GM12873 (cell line): ENCODE measurements around the gene RHOT1.

ENCODE experiments used
- TF ChIP-seq, protein P1 (sequence below): IDR thresholded peaks from 2 replicates; pipeline ENCODE4 v1.5.1; 2012; ENCODE audit warnings: low read depth, mild to moderate bottlenecking, moderate library complexity, low read length, control low read depth; ENCODE audit not compliant: insufficient read depth; ENCODE audit errors: missing control alignments

The RHOT1 gene

GRCh38 chr17:32150358-32150757 lies 8.1 kb downstream of the RHOT1 start:
- TF ChIP-seq, protein P1, sequence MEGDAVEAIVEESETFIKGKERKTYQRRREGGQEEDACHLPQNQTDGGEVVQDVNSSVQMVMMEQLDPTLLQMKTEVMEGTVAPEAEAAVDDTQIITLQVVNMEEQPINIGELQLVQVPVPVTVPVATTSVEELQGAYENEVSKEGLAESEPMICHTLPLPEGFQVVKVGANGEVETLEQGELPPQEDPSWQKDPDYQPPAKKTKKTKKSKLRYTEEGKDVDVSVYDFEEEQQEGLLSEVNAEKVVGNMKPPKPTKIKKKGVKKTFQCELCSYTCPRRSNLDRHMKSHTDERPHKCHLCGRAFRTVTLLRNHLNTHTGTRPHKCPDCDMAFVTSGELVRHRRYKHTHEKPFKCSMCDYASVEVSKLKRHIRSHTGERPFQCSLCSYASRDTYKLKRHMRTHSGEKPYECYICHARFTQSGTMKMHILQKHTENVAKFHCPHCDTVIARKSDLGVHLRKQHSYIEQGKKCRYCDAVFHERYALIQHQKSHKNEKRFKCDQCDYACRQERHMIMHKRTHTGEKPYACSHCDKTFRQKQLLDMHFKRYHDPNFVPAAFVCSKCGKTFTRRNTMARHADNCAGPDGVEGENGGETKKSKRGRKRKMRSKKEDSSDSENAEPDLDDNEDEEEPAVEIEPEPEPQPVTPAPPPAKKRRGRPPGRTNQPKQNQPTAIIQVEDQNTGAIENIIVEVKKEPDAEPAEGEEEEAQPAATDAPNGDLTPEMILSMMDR = no peak

DNA sequence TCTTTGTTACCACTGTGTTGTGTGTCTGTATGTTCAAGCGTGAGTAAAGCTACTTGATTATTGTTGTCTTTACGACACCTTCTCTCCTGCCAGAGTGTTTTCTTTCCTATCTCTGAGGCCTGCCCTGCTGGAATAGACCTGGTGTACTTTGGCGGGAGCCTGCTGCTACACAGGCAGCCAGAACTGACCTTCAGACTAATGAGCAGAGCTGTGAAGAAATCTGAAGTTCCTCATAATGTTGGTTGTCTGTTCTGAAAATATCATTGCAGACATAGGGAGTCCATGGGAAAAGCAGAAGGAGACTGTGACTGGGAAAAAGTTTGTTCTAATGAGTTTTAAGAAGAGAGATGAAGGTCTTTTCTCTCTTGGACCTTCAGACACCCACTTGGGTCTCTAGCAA lies 9.8 kb downstream of the RHOT1 start:
- TF ChIP-seq, protein P1 = no peak

GRCh38 chr17:32155896-32156295 lies 13.6 kb downstream of the RHOT1 start:
- TF ChIP-seq, protein P1 = no peak

GRCh38 chr17:32156656-32157055 lies 14.4 kb downstream of the RHOT1 start:
- TF ChIP-seq, protein P1 = no peak

DNA sequence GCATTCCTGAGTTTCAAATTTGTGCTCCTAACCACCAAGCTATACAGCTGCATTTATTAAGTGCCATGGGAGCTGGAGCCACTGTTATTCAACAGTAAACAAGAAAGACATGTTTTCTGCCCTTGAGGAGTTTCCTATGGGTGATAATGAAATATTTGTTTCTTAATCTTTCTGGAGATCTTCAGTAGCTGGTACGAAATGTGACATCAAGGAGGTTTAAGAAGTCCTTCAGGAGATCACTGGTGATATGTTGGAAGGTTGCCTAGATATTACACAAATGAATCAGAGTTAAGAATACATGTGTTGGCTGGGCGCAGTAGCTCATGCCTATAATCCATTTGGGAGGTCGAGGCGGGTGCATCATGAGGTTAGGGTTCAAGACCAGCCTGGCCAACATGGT lies 14.9 kb downstream of the RHOT1 start:
- TF ChIP-seq, protein P1 = no peak

DNA sequence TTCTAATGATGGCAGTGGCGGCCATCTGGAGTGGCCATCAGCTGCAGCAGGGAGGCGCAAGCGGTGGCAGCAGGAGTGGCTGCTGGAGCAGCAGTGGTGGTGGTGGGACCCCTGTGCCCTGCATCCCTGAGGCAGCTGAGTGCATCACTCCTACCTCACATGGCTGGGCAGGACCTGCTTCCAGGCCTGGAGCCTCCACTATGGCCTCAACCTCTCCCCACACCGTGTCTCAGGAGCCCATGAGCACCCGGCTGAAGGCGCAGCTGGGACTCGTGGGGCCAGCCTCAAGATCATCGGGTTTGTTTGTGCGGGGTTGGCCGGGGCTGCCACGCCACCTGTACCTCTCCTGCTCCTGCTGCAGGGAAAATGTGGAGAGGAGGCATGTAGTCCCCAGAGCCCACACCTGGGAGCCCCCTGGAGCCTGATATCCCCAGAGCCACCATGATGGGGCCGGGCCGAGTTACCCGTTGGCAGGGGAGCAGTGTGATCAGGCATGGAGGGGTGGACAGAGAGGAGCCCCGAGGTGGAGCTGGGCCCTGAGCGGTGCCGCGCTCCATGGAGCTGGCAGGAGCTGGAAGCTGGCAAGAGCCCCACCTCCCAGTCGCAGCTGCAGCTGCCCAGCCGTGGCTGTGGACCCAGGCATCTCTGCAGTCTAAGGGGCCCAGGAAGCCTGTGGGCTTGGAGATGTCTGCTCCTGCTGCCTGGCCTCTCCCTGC lies 16.7 kb downstream of the RHOT1 start:
- TF ChIP-seq, protein P1 = no peak

- TF ChIP-seq, protein P1 = no peak
Observed at GRCh38 chr17:32159586-32160438, 17.5 kb downstream of the RHOT1 start.
